Activated T-cell treated with anti-CD3 and anti-CD28 coated beads, Interleukin-2, amount 50 U/mL, for 24 hours (primary cell): Measurements from ENCODE around the gene NOVA2.

Experiments
- DNase-seq: peaks from one replicate; pipeline ENCODE4 v3.0.0-alpha.2; 2020
- H3K27ac Mint-ChIP-seq: 2 replicates; pipeline ENCODE4 v1.8.0; 2020; ENCODE audit warnings: mild to moderate bottlenecking, mixed read lengths
- H3K27me3 Mint-ChIP-seq: 2 replicates; pipeline ENCODE4 v1.8.0; 2020; ENCODE audit warnings: mixed read lengths
- H3K36me3 Mint-ChIP-seq: 2 replicates; pipeline ENCODE4 v1.8.0; 2020; ENCODE audit warnings: low read depth, mixed read lengths
- H3K4me1 Mint-ChIP-seq: 2 replicates; pipeline ENCODE4 v1.8.0; 2020; ENCODE audit warnings: low read depth, mixed read lengths
- H3K4me3 Mint-ChIP-seq: 2 replicates; pipeline ENCODE4 v1.8.0; 2020; ENCODE audit warnings: mild to moderate bottlenecking, moderate library complexity, mixed read lengths
- H3K9me3 Mint-ChIP-seq: 2 replicates; pipeline ENCODE4 v1.8.0; 2020; ENCODE audit warnings: mixed read lengths

NOVA2 gene

GRCh38 chr19:45990113-45990728 is 16.6 kb upstream of the NOVA2 start:
- H3K4me1 Mint-ChIP-seq, result peaks cover 4% of the 10 kb centered on the region
- no peak overlapping the region for H3K27ac Mint-ChIP-seq
- no peaks in the 10 kb centered on the region for H3K9me3 Mint-ChIP-seq
- H3K36me3 Mint-ChIP-seq, result no peaks in the 10 kb centered on the region
- no peak overlapping the region for H3K4me3 Mint-ChIP-seq
- no peak for DNase-seq
- H3K27me3 Mint-ChIP-seq, result peaks cover 18% of the 10 kb centered on the region

DNA sequence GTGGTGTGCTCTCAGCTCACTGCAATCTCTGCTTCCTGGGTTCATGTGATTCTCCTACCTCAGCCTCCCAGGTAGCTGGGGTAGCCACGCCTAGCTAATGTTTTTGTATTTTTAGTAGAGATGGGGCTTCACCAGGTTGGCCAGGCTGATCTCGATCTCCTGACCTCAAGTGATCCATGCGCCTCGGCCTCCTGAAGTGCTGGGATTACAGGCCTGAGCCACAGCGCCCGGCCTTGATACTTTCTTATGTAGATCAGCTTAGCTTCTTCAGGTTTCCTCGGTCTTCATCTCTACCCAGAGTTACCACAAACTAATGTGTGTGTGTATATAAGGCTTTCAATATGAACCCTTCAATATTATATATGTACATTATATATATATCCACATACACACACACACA is 11.7 kb upstream of the NOVA2 start:
- peaks cover 2% of the 10 kb centered on the region for H3K4me1 Mint-ChIP-seq
- H3K36me3 Mint-ChIP-seq, result no peaks in the 10 kb centered on the region
- no peak overlapping the region for H3K27ac Mint-ChIP-seq
- H3K27me3 Mint-ChIP-seq, result peaks cover 28% of the 10 kb centered on the region
- DNase-seq, result no peak
- H3K4me3 Mint-ChIP-seq, result no peak overlapping the region
- no peaks in the 10 kb centered on the region for H3K9me3 Mint-ChIP-seq

GRCh38 chr19:45981350-45981749 is 7.7 kb upstream of the NOVA2 start:
- peaks cover 34% of the 10 kb centered on the region for H3K27me3 Mint-ChIP-seq
- DNase-seq, result no peak
- H3K9me3 Mint-ChIP-seq, result no peaks in the 10 kb centered on the region
- H3K36me3 Mint-ChIP-seq, result no peaks in the 10 kb centered on the region
- no peaks in the 10 kb centered on the region for H3K4me1 Mint-ChIP-seq
- no peak overlapping the region for H3K4me3 Mint-ChIP-seq
- H3K27ac Mint-ChIP-seq, result no peak overlapping the region

DNA sequence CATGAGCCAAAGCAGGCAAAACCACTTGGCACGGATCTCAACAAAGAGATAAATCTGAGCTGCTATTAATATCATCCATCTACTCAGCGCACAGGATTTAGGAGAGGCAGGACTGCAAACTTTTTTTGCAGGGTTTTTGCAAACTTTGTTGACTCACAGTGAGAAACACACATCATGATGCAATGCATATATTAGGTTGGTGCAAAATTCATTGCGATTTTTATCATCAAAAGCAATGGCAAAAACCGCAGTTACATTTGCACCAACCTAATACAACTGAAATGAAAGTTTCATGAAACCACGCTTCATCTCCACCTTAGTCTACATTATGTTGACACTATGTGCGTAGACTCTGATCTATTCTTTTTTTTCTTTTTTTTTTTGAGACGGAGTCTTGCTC is 4.5 kb upstream of the NOVA2 start:
- Mint-ChIP-seq H3K4me3 (no peak overlapping the region), H3K27me3 (peaks cover 51% of the 10 kb centered on the region), H3K36me3 (no peaks in the 10 kb centered on the region), H3K4me1 (peaks cover 1% of the 10 kb centered on the region), H3K27ac (no peak overlapping the region), H3K9me3 (no peaks in the 10 kb centered on the region)
- no peak for DNase-seq

DNA sequence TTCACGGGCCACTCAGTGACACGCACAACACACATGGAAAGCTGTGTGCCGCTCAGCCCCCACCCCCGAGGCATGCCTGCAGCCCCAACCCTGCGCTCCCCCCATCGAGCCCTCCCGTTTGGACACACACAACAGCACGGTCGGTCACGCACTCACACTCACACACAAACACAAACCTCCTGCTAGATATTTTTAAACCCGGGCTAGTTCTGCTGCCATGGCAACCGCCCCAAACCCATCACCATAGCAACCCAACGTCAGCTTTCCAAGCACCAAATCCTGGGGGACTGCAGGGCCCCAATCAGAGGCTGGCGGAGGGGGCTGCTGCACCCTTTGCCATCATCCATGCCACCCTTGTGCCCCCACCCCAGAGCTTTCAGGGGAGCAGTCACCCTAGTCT is 2.5 kb upstream of the NOVA2 start:
- peaks cover 14% of the 10 kb centered on the region for H3K4me1 Mint-ChIP-seq
- no peak for DNase-seq
- peaks cover 60% of the 10 kb centered on the region for H3K27me3 Mint-ChIP-seq
- H3K27ac Mint-ChIP-seq, result no peak overlapping the region
- H3K4me3 Mint-ChIP-seq, result no peak overlapping the region
- H3K9me3 Mint-ChIP-seq, result no peaks in the 10 kb centered on the region
- H3K36me3 Mint-ChIP-seq, result no peaks in the 10 kb centered on the region

DNA sequence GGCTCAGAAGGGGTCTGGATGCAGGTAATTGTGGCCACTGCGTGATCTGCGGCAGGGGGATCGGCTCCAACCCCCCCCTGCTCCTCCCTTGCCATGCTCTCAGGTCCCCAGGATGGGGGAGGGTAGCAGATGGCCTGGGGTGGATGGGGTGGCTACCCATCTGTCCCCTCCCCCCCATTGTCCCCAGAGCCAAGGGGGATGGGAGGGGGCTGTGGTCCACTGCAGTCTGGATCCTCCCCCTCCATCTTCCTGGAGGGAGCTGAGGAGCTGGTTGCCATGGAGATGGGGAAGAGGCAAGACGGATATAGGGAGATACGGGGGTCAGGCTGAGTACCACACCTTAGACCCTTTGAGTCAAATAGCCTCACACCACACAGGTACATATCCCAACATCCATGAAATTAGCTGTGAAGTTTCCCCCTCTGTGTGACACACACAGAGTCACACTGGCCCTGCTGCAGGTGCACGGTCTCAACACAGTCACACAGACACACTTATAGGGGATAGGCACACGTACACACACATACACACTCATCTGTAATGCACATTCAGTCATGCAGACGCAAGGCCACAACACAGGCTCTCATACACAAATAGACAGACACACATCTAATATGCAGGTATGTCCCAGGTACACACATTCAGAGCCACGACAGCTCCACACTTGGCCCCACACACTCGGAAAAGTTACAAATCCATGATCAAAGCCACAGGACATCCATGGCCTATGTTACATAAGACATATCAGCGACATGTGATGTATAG is 1.8 kb upstream of the NOVA2 start:
- peaks cover 65% of the 10 kb centered on the region for H3K27me3 Mint-ChIP-seq
- peaks cover 14% of the 10 kb centered on the region for H3K4me1 Mint-ChIP-seq
- H3K4me3 Mint-ChIP-seq, result no peak overlapping the region
- no peaks in the 10 kb centered on the region for H3K36me3 Mint-ChIP-seq
- H3K9me3 Mint-ChIP-seq, result no peaks in the 10 kb centered on the region
- no peak for DNase-seq
- no peak overlapping the region for H3K27ac Mint-ChIP-seq

DNA sequence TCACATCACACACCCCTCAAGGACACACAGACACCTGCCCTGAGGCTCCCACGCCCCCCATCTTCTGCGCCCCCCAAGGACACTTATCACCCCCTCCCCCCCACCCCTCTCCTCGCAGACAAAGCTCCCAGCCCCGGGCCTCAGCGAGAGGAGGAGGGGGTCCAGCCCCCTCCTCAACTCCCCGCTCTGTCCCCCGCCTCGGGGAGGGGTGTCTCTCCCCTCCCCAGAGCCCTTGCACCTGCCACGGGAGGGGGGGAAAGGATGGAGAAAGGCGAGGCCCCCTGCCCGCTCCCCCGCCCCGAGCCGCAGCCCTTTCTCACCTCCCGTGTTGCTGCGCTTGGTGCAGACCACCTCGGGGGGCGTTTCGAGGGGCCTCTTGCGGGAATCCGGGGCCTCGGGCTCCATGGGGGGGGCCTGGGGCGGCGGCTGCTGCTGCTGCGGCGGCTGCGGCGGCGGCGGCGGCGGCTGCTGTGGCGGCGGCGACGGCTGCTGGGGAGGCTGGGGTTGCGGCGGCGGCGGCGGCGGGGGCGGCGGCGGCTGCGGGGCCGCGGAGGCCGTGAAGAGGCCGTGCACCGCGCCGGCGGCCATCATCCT is 621 bp downstream of the NOVA2 start:
- Mint-ChIP-seq H3K4me1 (peaks cover 14% of the 10 kb centered on the region), H3K36me3 (no peaks in the 10 kb centered on the region), H3K27ac (no peak overlapping the region), H3K4me3 (no peak overlapping the region), H3K27me3 (peaks cover 83% of the 10 kb centered on the region), H3K9me3 (no peaks in the 10 kb centered on the region)
- DNase-seq, result no peak

- H3K9me3 Mint-ChIP-seq, result no peaks in the 10 kb centered on the region
- H3K27me3 Mint-ChIP-seq, result peaks cover 78% of the 10 kb centered on the region
- H3K4me1 Mint-ChIP-seq, result peaks cover 14% of the 10 kb centered on the region
- no peaks in the 10 kb centered on the region for H3K36me3 Mint-ChIP-seq
- no peak overlapping the region for H3K27ac Mint-ChIP-seq
- no peak overlapping the region for H3K4me3 Mint-ChIP-seq
- peak; percentile 39 for DNase-seq
Measured at GRCh38 chr19:45972081-45972946, 1.4 kb downstream of the NOVA2 start.

DNA sequence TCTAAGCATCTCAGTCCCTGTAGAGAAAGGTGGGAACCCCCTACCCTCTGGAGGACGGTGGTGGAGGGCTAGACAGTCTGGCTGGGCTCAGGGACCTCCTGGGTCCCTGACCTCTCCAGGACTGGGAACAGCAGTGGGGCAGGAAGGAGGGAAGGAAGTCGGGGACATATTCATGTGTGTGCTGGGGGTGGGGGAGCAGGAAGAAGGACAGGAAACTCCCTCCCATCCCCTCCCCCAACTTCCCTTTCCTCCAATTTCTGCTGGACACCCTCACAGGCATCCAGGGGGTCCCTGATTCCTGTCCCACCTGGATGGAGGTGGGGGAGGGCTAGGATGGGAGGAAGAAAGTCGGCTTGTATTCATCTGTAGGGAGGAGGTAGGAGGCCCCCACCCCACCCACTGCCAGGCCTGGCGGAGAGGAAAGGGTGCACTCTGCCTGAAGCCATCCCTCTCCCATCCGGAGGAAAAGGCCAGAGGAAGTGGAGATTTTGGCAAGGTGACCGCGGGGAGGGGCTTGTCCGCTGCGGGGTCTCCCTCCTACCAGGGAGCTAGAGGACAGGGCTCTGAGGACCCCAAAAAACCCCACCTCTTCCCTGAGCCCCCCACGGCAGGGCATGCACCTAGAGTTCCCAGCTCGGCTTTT is 2.3 kb downstream of the NOVA2 start:
- no peaks in the 10 kb centered on the region for H3K9me3 Mint-ChIP-seq
- H3K27ac Mint-ChIP-seq, result no peak overlapping the region
- H3K4me3 Mint-ChIP-seq, result no peak overlapping the region
- H3K36me3 Mint-ChIP-seq, result no peaks in the 10 kb centered on the region
- peaks cover 14% of the 10 kb centered on the region for H3K4me1 Mint-ChIP-seq
- no peak for DNase-seq
- peaks cover 77% of the 10 kb centered on the region for H3K27me3 Mint-ChIP-seq

DNA sequence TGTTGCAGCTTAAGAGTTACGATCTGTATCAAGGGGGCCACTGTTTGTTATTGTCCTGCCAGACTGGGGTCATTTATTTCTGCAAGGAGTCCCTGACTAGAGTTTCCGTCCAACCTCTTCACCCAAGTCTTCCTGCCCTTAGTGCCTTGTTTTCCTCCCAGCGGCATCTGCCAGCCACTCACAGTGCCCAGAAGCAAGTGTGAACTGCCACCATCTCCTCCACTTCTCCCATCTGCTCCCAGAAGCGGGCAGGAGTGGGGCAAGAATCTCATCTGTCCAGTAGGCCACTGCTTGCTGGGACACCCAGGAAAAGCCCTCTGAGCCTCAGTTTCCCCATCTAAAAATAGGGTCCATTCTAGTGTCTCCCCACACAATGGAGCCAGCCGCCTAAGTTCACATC is 4.0 kb downstream of the NOVA2 start:
- DNase-seq, result no peak
- Mint-ChIP-seq H3K9me3 (no peaks in the 10 kb centered on the region), H3K36me3 (no peaks in the 10 kb centered on the region), H3K4me3 (no peak overlapping the region), H3K4me1 (peaks cover 14% of the 10 kb centered on the region), H3K27me3 (peaks cover 66% of the 10 kb centered on the region), H3K27ac (no peak overlapping the region)

DNA sequence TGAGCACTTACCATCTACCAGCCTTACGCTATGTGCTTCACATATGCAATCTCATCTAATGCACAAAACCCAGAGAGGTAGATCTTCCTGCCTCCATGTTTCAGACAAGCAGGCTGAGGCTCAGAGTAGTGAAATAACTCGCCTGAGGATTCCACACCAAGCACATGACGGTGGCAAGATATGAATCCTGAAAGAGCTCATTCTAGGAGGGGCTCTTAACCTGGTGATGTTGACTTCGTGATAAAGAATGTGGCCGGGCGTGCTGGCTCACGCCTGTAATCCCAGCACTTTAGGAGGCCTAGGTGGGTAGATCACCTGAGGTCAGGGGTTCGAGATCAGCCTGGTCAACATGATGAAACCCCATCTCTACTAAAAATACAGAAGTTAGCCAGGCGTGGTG is 5.0 kb downstream of the NOVA2 start:
- H3K27ac Mint-ChIP-seq, result no peak overlapping the region
- no peak for DNase-seq
- peaks cover 63% of the 10 kb centered on the region for H3K27me3 Mint-ChIP-seq
- no peak overlapping the region for H3K4me3 Mint-ChIP-seq
- no peaks in the 10 kb centered on the region for H3K9me3 Mint-ChIP-seq
- no peaks in the 10 kb centered on the region for H3K36me3 Mint-ChIP-seq
- H3K4me1 Mint-ChIP-seq, result peaks cover 13% of the 10 kb centered on the region

- H3K27ac Mint-ChIP-seq, result no peak overlapping the region
- no peaks in the 10 kb centered on the region for H3K36me3 Mint-ChIP-seq
- no peaks in the 10 kb centered on the region for H3K9me3 Mint-ChIP-seq
- DNase-seq, result no peak
- peaks cover 7% of the 10 kb centered on the region for H3K4me1 Mint-ChIP-seq
- no peak overlapping the region for H3K4me3 Mint-ChIP-seq
- H3K27me3 Mint-ChIP-seq, result peaks cover 63% of the 10 kb centered on the region
Measured at GRCh38 chr19:45967246-45967645, 6.4 kb downstream of the NOVA2 start.

- DNase-seq, result no peak
- Mint-ChIP-seq H3K36me3 (no peaks in the 10 kb centered on the region), H3K9me3 (no peaks in the 10 kb centered on the region), H3K4me1 (no peaks in the 10 kb centered on the region), H3K4me3 (no peak overlapping the region), H3K27me3 (peaks cover 58% of the 10 kb centered on the region), H3K27ac (no peak overlapping the region)
Measured at GRCh38 chr19:45962021-45962420, 11.6 kb downstream of the NOVA2 start.

DNA sequence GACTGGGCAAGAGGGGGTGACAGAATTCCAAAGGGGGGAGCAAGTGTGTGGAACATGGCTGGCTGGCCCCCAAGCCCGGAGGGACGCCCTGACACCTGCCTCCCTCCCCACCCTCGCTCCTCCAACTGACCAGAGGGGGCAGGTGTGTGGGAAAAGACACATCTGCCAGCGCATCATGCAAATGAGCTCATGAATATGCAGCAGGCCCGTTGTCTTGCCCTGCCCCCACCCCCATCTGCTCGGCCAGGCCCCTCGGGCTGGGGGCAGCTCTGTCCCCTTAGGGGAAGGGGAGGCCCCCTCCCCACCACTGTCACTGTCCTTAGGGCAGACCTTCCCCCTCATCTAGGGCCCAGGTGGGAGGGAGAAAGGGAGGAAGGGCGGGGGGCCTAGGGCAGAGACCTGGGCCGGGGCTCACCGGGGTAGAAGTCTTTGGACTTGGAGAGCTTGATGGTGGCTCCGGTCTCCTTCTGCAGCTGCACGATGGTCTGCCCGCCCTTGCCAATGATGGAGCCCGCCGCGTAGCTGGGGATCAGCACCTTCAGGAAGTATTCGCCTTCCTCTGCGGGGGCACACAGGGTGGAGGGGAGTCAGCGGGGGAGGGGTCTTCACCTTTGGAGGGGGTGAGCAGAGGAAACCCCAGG is 12.9 kb downstream of the NOVA2 start:
- H3K4me1 Mint-ChIP-seq, result no peaks in the 10 kb centered on the region

More for the DNA sequence above, 12.9 kb downstream of the NOVA2 start:
- Mint-ChIP-seq H3K4me3 (no peak overlapping the region), H3K9me3 (no peaks in the 10 kb centered on the region), H3K27me3 (peaks cover 55% of the 10 kb centered on the region), H3K27ac (no peak overlapping the region), H3K36me3 (no peaks in the 10 kb centered on the region)
- DNase-seq, result no peak
